NCI-H2227 treated with DMSO at 0.1 percent for 48 hours (cell line): Measurements from ENCODE around the gene IPPK.

Experiments
- DNase-seq: peaks from one replicate; lab custom pipeline; 2025; lab: John Stamatoyannopoulos, UW

Gene IPPK

GRCh38 chr9:92657296-92658094 is 12.4 kb downstream of the IPPK start:
- no peak for DNase-seq

- DNase-seq = no peak
Measured at GRCh38 chr9:92656537-92656925, 13.4 kb downstream of the IPPK start.

GRCh38 chr9:92655896-92656536 is 13.9 kb downstream of the IPPK start:
- DNase-seq = no peak

- no peak for DNase-seq
Measured at GRCh38 chr9:92655366-92655765, 14.6 kb downstream of the IPPK start.

GRCh38 chr9:92654481-92655301 is 15.2 kb downstream of the IPPK start:
- no peak for DNase-seq

GRCh38 chr9:92652461-92652860 is 17.5 kb downstream of the IPPK start:
- DNase-seq = no peak

GRCh38 chr9:92650839-92651621 is 18.9 kb downstream of the IPPK start:
- no peak for DNase-seq

GRCh38 chr9:92650296-92650695 is 19.6 kb downstream of the IPPK start:
- no peak for DNase-seq

GRCh38 chr9:92649007-92649406 is 20.9 kb downstream of the IPPK start:
- DNase-seq = no peak

- no peak for DNase-seq
Measured at GRCh38 chr9:92648474-92648971, 21.4 kb downstream of the IPPK start.

GRCh38 chr9:92647671-92648473 is 22.1 kb downstream of the IPPK start:
- DNase-seq = no peak

- no peak for DNase-seq
Measured at GRCh38 chr9:92645041-92645440, 24.9 kb downstream of the IPPK start.

GRCh38 chr9:92644278-92644677 is 25.7 kb downstream of the IPPK start:
- no peak for DNase-seq

GRCh38 chr9:92642564-92642963 is 27.4 kb downstream of the IPPK start:
- DNase-seq = no peak

GRCh38 chr9:92642041-92642451 is 27.9 kb downstream of the IPPK start:
- no peak for DNase-seq

GRCh38 chr9:92641092-92641809 is 28.7 kb downstream of the IPPK start:
- no peak for DNase-seq

- DNase-seq = no peak
Measured at GRCh38 chr9:92640398-92641091, 29.4 kb downstream of the IPPK start.

GRCh38 chr9:92639791-92640271 is 30.1 kb downstream of the IPPK start:
- DNase-seq = no peak

GRCh38 chr9:92639124-92639523 is 30.8 kb downstream of the IPPK start:
- DNase-seq = no peak
